Smooth muscle cell (in vitro differentiated cells): ENCODE measurements around the gene HIF3A. TPM values are rescaled to one million over a fixed set of nuclear protein-coding genes. Genes with fewer than 3 reads are reported as not detected.

Experiments
- DNase-seq: peaks from one replicate; lab custom pipeline; 2025; ENCODE audit not compliant: unreplicated experiment; lab: John Stamatoyannopoulos, UW
- H2AFZ ChIP-seq: fragments of 200-600 bp; sonication (generic); 2 replicates; pipeline ENCODE4 v1.6.0; 2016; ENCODE audit warnings: antibody characterized with exemption, low read depth, mild to moderate bottlenecking
- H3F3A ChIP-seq: fragments of 200-600 bp; sonication (generic); 2 replicates; pipeline ENCODE4 v1.6.0; 2017; ENCODE audit warnings: antibody characterized with exemption, low read depth
- H3K27ac ChIP-seq: fragments of 200-600 bp; sonication (generic); 2 replicates; pipeline ENCODE4 v1.5.1; 2016; ENCODE audit warnings: low read depth, mild to moderate bottlenecking
- H3K27me3 ChIP-seq: fragments of 200-600 bp; sonication (generic); 2 replicates; pipeline ENCODE4 v1.6.1; 2016; ENCODE audit warnings: low read depth, mild to moderate bottlenecking
- H3K36me3 ChIP-seq: fragments of 200-600 bp; sonication (generic); 2 replicates; pipeline ENCODE4 v1.5.1; 2016; ENCODE audit warnings: low read depth
- H3K4me1 ChIP-seq: fragments of 200-600 bp; sonication (generic); 2 replicates; pipeline ENCODE4 v1.5.1; 2016; ENCODE audit warnings: low read depth
- H3K4me2 ChIP-seq: fragments of 200-600 bp; sonication (generic); 2 replicates; pipeline ENCODE4 v1.6.0; 2016; ENCODE audit warnings: mild to moderate bottlenecking
- H3K4me3 ChIP-seq: fragments of 200-600 bp; sonication (generic); 2 replicates; pipeline ENCODE4 v1.5.1; 2016; ENCODE audit warnings: mild to moderate bottlenecking
- H3K79me2 ChIP-seq: fragments of 200-600 bp; sonication (generic); 2 replicates; pipeline ENCODE4 v1.6.0; 2016; ENCODE audit warnings: low read depth, mild to moderate bottlenecking
- H3K9ac ChIP-seq: fragments of 200-600 bp; sonication (generic); 2 replicates; pipeline ENCODE4 v1.6.0; 2016; ENCODE audit warnings: low read depth
- H3K9me3 ChIP-seq: fragments of 200-600 bp; sonication (generic); replicated peaks from 2 replicates; pipeline ENCODE4 v1.5.1; 2016; ENCODE audit warnings: low read depth
- H4K20me1 ChIP-seq: fragments of 200-600 bp; sonication (generic); 2 replicates; pipeline ENCODE4 v1.6.0; 2016; ENCODE audit warnings: low read depth
- CTCF ChIP-seq: fragments of 200-600 bp; sonication (generic); IDR thresholded peaks from 2 replicates; pipeline ENCODE4 v1.5.1; 2017; ENCODE audit warnings: borderline replicate concordance, mild to moderate bottlenecking, antibody characterized with exemption; ENCODE audit not compliant: insufficient read depth, poor library complexity, severe bottlenecking
- WGBS: methylation state at CpG from one replicate; pipeline ENCODE4 v1.1.7; 2016; ENCODE audit warnings: low lambda C conversion rate; 5-methylcytosine and 5-hydroxymethylcytosine counted together
- polyA plus RNA-seq: library from polyadenylated mRNA; unstranded; fragments of >200 nt; fragmentation: Nextera tagmentation; extraction: Ambion mirVana; gene quantifications from 2 replicates; pipeline ENCODE4 v1.2.1, GENCODE V29; 2016
- total RNA-seq: library from RNA; depleted of rRNA; stranded (reverse); fragments of >200 nt; gene quantifications from 2 replicates; pipeline ENCODE4 v1.2.3, GENCODE V29; 2014

The HIF3A gene
- total and polyA plus RNA-seq, 2 experiments from 2014 or later: 4.9 to 16.2 TPM

GRCh38 chr19:46345157-46345556 lies 48.3 kb downstream of the HIF3A start:
- Histone ChIP-seq H3K27ac (no peak overlapping the region), H3K9ac (no peak overlapping the region), H2AFZ (no peak overlapping the region), H3K4me3 (no peak overlapping the region), H3F3A (no peaks in the 10 kb centered on the region), H3K27me3 (no peaks in the 10 kb centered on the region), H3K9me3 (no peaks in the 10 kb centered on the region), H3K4me2 (no peak overlapping the region), H4K20me1 (peaks cover 23% of the 10 kb centered on the region), H3K36me3 (no peaks in the 10 kb centered on the region), H3K4me1 (peaks cover 4% of the 10 kb centered on the region), H3K79me2 (peaks cover 22% of the 10 kb centered on the region)
- 95% methylated on average over 5 of the region's 5 CpGs for WGBS
- TF ChIP-seq CTCF: no peak
- DNase-seq: no peak

GRCh38 chr19:46346821-46347571 lies 50.2 kb downstream of the HIF3A start, which contains the start of gene PPP5C:
PPP5C (plus strand) TSS chr19:46347087; CDS start chr19:46347097, 10 bp downstream.
- Histone ChIP-seq H2AFZ (peak within 1 kb of the TSS; percentile 99), H3K27me3 (no peaks in the 10 kb centered on the region), H3K79me2 (peaks cover 35% of the 10 kb centered on the region), H3K9ac (peak within 1 kb of the TSS; percentile 88), H3K27ac (peak within 1 kb of the TSS; percentile 60), H3F3A (no peaks in the 10 kb centered on the region), H3K4me2 (peak within 1 kb of the TSS; percentile 86), H3K9me3 (no peaks in the 10 kb centered on the region), H4K20me1 (peaks cover 42% of the 10 kb centered on the region), H3K4me3 (peak within 1 kb of the TSS; percentile 99), H3K4me1 (peaks cover 4% of the 10 kb centered on the region), H3K36me3 (no peaks in the 10 kb centered on the region)
- DNase-seq: peak; percentile 65
- WGBS: 1% methylated on average over 62 of the region's 62 CpGs
- TF ChIP-seq CTCF: peak; percentile 93

- no peaks in the 10 kb centered on the region for H3K36me3 ChIP-seq
- H3K27ac ChIP-seq: no peak overlapping the region
- TF ChIP-seq CTCF: no peak
- DNase-seq: no peak
- peaks cover 47% of the 10 kb centered on the region for H4K20me1 ChIP-seq
- H3F3A ChIP-seq: no peaks in the 10 kb centered on the region
- H2AFZ ChIP-seq: no peak overlapping the region
- H3K9me3 ChIP-seq: no peaks in the 10 kb centered on the region
- H3K4me1 ChIP-seq: peaks cover 4% of the 10 kb centered on the region
- peak overlapping the region; percentile 88 for H3K9ac ChIP-seq
- H3K4me2 ChIP-seq: peak overlapping the region; percentile 86
- WGBS: 5% methylated on average over 2 of the region's 3 CpGs
- peaks cover 39% of the 10 kb centered on the region for H3K79me2 ChIP-seq
- H3K27me3 ChIP-seq: no peaks in the 10 kb centered on the region
- H3K4me3 ChIP-seq: peak overlapping the region; percentile 99
These were observed 50.7 kb downstream of the HIF3A start for GRCh38 chr19:46347572-46347883.

GRCh38 chr19:46347985-46348384 lies 51.1 kb downstream of the HIF3A start:
- H3K27ac ChIP-seq: no peak overlapping the region
- no peaks in the 10 kb centered on the region for H3K36me3 ChIP-seq
- peaks cover 39% of the 10 kb centered on the region for H3K79me2 ChIP-seq
- no peaks in the 10 kb centered on the region for H3K9me3 ChIP-seq
- no peak overlapping the region for H2AFZ ChIP-seq
- WGBS: 91% methylated on average over 5 of the region's 5 CpGs
- TF ChIP-seq CTCF: no peak
- no peak overlapping the region for H3K9ac ChIP-seq
- peaks cover 52% of the 10 kb centered on the region for H4K20me1 ChIP-seq
- H3K4me1 ChIP-seq: peaks cover 4% of the 10 kb centered on the region
- no peak for DNase-seq
- H3F3A ChIP-seq: no peaks in the 10 kb centered on the region
- no peaks in the 10 kb centered on the region for H3K27me3 ChIP-seq
- peak overlapping the region; percentile 86 for H3K4me2 ChIP-seq
- peak overlapping the region; percentile 99 for H3K4me3 ChIP-seq
